Measurements from ENCODE around the gene TOLLIP.
"Not testable (repeated sequence)": the region's sequence is repeated elsewhere in the genome, so short reads cannot be mapped to it uniquely, and the experiment has no call there.

TOLLIP gene

DNA sequence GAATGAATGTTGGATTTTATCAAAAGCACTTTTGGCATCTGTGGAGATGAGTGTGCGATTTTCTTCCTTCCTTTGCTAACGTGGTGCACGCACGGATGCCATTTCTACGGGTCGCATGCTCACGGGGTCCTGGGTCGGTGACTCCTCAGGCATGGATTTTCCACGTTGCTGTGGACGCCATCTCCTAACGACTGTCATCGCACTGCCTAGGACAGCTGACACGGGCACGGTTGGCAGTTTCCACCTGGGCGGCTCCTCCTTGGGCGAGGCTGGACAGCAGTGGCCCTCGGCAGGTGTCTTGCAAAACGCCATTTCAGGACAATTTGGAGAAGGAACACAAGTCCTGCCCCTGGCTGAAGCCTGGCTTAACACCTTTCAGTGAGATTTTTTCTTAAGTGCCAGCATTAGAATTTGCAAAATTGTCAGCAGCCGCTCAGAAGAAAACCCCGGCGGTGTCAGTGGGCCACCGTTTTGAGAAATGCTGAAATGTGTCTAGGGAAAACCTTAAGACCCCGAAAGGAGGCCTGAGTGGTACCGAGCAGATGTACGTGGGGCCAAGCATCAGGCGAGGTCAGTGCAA, 34.7 kb upstream of the TOLLIP start:
- DNase-seq (ENCODE audit: low read depth in 1 of 2, low spot score in 1 of 2): no peak

DNA sequence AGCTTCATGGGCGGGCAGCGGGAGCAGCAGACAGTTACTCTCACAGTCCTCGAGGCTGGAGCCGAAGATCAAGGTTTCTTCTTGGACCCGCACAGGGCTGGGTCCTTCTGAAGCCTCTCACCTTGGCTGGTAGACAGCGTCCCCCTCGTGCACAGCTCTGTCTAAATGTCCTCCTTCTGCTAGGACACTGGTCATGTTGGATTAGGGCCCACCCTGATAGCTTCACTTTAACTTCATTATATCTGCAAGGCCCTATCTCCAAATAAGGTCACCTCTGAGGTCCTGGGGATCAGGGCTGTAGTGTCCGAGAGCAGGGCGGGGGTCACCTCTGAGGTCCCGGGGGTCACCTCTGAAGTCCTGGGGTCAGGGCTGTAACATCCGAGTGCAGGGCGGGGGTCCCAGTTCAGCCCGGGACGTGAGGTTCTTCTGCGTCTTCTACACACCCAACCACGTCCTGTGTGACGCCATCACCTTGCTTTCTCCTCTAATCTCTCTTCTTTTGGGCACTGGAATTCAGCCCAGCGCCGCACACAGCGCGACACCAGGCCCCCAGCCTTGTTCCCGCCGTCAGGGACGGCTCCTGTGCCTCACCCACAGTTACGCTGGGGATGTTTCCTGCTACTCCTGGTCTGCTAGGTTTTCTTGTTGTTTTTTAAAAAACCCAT, 34.1 kb upstream of the TOLLIP start:
- no peak for DNase-seq (ENCODE audit: low read depth in 1 of 2, low spot score in 1 of 2)

DNA sequence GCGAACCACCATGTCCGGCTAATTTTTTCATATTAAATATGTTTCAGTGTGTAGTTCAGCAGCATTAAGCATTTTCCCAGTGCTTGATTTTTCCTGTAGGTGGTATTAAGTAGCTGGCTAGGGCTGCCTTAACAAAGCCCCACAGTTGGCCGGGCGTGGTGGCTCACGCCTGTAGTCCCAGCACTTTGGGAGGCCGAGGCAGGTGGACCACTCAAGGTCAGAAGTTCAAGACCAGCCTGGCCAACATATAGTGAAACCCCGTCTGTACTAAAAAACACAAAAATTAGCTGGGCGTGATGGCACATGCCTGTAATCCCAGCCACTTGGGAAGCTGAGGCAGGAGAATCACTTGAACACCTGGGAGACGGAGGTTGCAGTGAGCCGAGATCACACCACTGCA, 33.5 kb upstream of the TOLLIP start:
- no peak for DNase-seq (ENCODE audit: low read depth in 1 of 2, low spot score in 1 of 2)

DNA sequence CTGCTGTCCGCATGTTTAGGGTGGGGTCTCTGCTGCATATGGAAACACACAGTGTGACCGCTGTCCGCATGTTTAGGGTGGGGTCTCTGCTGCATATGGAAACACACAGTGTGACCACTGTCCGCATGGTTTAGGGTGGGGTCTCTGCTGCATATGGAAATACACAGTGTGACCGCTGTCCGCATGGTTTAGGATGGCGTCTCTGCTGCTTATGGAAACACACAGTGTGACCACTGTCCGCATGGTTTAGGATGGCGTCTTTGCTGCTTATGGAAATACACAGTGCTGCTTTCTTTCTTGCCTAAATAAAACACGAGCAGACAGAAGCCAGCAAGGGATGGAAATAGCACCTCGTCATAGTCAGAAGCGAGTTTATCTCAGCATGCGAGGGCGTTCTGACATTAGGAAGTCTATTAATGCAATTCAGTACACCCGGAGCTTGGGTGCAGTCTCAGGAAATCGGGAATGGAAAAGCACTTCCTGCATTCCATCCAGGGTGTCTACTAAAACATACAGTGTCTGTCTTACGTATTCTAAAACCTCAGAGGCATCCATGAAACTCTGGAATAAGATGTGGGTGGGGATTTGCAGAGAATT, 32.6 kb upstream of the TOLLIP start:
- DNase-seq (ENCODE audit: low read depth in 1 of 2, low spot score in 1 of 2): no peak

- not testable (repeated sequence) for DNase-seq (ENCODE audit: low read depth in 1 of 2, low spot score in 1 of 2)
Measured at GRCh38 chr11:1341226-1341625, 31.8 kb upstream of the TOLLIP start.

DNA sequence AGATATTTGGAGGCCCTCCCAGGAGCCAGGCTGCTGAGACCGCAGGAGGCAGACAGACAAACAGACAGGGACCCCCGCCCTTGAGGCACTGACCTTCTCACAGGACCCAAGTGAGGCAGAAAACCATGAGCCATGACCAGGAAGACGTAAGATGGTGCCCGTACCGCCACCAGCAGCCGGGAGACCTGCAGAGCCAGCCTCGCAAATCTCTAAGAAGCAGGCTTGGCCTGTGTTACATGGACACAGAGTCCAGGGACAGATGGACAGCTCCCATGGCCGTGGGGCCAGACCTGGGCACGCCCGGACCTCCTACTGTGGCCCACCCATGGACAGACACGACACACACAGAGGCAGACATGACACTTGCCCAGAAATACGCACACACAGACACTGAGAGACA, 30.7 kb upstream of the TOLLIP start:
- no peak for DNase-seq (ENCODE audit: low read depth in 1 of 2, low spot score in 1 of 2)

- no peak for DNase-seq (ENCODE audit: low read depth in 1 of 2, low spot score in 1 of 2)
Measured at GRCh38 chr11:1339066-1339675, 29.7 kb upstream of the TOLLIP start.

- no peak for DNase-seq (ENCODE audit: low read depth in 1 of 2, low spot score in 1 of 2)
Measured at GRCh38 chr11:1338201-1339065, 29.0 kb upstream of the TOLLIP start.

- DNase-seq (ENCODE audit: low read depth in 1 of 2, low spot score in 1 of 2): no peak
Measured at GRCh38 chr11:1337647-1338007, 28.2 kb upstream of the TOLLIP start.

GRCh38 chr11:1336836-1337646, 27.6 kb upstream of the TOLLIP start:
- DNase-seq (ENCODE audit: low read depth in 1 of 2, low spot score in 1 of 2): peak in 1 of 2 donors; percentile 36

DNA sequence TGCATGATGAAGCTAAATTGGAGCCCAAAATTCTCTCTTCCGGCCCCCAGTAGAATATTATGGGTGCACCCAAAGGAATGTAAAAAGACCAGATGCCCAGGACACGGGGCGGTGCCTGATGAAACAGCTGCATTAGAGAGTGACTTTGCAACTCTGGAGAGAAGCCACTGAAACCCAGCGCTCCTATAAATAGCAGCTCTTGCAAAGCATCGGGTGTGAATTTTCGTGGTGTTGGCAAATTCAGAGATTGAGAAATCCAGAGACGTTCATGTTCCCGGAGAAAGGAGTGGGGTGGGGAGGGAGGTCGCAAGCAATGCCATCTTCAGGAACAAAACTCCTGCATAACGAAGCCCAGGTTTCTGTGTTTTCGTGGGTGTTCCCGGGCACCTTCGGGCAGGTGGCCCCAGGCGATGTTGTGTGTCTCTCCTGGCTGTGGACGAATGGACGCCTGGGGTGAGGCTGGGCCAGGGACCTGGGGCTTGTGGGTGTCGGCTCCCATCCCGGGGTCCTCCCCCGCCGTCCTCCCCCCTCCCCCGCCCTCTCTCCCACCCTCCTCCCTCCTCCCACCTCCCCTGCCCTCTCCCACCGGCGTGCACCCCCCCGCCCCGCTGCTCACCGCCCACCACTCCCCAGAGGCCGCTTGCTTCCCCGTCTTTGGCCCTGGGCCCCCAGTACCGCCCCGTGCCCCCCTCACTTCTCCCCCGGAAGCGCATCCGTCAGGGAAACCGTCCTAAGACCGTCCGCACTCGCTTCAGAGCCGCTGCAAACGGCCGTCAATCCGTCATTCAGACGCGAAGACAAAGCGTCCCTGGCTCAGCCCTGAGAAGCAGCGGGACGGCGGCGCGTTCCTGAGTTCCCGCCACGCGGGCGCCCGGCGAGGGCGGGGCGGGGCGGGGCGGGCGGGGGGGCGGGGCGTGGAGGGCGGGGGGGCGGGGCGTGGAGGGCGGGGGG, 26.7 kb upstream of the TOLLIP start:
- peak; percentile 33 to 40 for DNase-seq (ENCODE audit: low read depth in 1 of 2, low spot score in 1 of 2)

DNA sequence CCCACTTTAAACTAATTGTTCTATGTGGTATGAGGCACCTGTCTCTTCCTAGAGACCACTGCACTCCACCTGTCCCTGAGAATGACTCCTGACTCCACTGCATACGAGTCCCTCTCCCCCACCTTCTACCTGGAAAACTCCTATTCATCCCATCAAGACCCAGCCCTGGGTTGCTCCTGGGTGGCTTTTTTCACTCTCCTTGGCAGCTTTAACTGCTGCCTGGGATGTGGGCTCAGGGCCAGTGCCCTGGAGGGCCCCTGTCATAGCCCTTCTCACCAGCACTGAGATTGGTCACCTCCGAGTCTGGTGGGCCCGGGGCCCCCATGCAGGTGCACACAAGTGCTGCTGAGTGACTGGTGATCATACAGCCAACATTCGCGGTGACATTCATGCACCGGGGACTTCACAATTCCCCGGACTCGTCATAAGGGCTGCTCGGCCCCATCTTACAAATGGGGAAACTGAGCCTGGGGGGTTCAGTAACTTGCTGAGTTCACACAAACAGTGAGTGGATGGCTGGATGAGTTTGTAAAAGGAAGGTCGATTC, 25.9 kb upstream of the TOLLIP start:
- no peak for DNase-seq (ENCODE audit: low read depth in 1 of 2, low spot score in 1 of 2)

GRCh38 chr11:1333860-1334259, 24.4 kb upstream of the TOLLIP start:
- DNase-seq (ENCODE audit: low read depth in 1 of 2, low spot score in 1 of 2): no peak

DNA sequence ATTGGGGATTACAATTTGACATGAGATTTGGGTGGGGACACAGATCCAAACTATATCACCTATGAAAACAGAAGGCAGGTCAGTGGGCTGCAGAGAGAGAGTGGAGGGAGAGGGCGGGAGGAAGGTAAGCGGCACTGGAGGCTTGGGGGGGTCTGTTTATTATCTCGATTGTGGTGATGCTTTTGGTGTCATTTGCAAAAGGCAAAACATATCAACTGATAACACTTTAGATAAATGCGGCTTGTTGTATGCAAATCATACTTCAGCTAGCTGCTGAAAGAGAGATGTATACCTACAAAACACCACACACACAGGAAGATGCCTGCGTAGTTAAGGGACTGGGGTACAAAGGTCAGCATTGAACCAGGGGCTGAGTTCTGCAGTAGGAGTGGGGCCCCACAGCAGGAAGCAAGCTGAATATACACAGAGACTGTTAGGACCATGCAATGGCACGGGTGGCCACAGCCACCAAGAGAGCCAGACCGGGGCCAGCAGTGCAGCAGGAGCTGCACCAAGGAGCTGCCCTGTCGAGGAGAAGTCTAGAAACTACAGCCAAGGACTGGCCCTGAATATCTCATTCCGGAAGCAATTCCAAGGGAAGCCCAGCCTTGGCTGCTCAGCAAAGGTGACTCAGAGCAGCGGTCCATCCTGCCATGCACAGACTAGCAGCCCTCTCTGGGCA, 23.8 kb upstream of the TOLLIP start:
- no peak for DNase-seq (ENCODE audit: low read depth in 1 of 2, low spot score in 1 of 2)

GRCh38 chr11:1330473-1330872, 21.0 kb upstream of the TOLLIP start:
- no peak for DNase-seq (ENCODE audit: low read depth in 1 of 2, low spot score in 1 of 2)

DNA sequence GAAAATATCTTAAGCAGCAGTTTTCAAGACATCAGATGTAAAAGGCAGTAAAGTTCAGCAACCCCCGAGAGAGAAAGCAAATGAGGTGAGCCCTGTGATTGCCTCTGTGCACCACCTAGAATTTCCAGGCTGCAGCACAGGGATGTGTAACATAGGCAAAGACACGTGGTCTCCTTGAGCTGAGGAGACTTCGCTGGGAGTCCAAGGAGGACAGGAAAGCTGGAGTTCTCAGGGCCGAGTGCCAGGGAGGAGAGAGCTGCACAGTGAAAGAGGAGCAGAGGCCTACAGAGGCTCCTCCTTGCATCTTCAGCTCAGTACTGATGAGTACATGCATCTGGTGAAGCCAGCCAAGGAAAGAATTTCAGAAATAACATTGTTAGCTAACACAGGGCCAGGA, 17.6 kb upstream of the TOLLIP start:
- no peak for DNase-seq (ENCODE audit: low read depth in 1 of 2, low spot score in 1 of 2)

GRCh38 chr11:1326435-1327063, 17.1 kb upstream of the TOLLIP start:
- no peak for DNase-seq (ENCODE audit: low read depth in 1 of 2, low spot score in 1 of 2)

- no peak for DNase-seq (ENCODE audit: low read depth in 1 of 2, low spot score in 1 of 2)
Measured at GRCh38 chr11:1323774-1324173, 14.3 kb upstream of the TOLLIP start.

Data from activated CD4-positive, alpha-beta T cell treated with anti-CD3 and anti-CD28 coated beads, Interleukin-2, amount 50 U/mL, for 24 hours (primary cell).